Measurements from ENCODE around the gene CD81. TPM values are rescaled to one million over a fixed set of nuclear protein-coding genes. Genes with fewer than 3 reads are reported as not detected.

CD81 gene
- total RNA-seq, 2 donors from 2014 or later = 433 to 528 TPM

DNA sequence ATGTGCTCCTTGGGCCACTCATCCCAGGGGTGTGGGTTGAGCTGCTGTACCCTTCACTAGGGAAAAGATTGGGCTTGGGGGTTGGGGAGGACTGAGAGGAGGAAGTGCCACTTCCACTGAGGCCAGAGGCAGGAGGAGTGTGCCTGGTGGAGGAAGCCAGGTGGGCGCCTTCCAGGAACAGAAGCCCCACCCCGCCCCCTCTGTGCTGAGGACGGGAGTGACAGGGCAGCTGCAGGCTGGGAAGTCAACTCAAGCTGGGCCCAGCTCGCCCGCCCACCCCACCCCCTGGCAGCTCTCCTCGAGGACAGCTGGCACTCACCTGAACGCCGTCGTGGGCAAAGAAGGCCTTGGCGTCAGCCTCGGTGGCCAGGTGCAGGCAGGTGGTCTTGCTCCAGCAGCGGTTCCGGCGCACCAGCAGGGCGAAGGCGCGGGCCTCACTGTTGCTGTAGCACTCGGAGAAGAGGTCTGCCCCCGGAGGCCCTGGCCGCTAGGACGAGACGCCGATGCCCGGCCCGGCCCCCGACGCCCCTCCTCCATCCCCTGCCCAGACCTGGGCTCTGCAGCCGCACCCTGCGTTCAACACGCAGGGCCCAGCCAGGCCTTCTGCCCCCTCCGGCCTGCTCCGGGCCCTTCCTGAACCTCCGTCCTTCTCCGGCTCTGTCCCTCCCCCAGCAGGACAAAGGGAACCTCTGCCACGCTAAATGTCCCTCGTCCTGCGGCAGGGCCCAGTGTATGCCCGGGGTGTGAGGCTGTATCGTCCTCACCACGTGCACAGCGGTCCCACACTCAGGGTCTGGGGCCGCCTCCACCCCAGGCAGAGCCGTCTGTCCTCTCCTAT, 36.9 kb downstream of the CD81 start:
- DNase-seq (ENCODE audit: low spot score) = no peak
- Histone ChIP-seq H3K4me1 (no peaks in the 10 kb centered on the region), H3K4me3 (no peak overlapping the region), H3K36me3 (no peaks in the 10 kb centered on the region), H3K27me3 (no peaks in the 10 kb centered on the region), H3K9me3 (no peaks in the 10 kb centered on the region), H3K27ac (no peak overlapping the region)
- TF ChIP-seq, protein P1, sequence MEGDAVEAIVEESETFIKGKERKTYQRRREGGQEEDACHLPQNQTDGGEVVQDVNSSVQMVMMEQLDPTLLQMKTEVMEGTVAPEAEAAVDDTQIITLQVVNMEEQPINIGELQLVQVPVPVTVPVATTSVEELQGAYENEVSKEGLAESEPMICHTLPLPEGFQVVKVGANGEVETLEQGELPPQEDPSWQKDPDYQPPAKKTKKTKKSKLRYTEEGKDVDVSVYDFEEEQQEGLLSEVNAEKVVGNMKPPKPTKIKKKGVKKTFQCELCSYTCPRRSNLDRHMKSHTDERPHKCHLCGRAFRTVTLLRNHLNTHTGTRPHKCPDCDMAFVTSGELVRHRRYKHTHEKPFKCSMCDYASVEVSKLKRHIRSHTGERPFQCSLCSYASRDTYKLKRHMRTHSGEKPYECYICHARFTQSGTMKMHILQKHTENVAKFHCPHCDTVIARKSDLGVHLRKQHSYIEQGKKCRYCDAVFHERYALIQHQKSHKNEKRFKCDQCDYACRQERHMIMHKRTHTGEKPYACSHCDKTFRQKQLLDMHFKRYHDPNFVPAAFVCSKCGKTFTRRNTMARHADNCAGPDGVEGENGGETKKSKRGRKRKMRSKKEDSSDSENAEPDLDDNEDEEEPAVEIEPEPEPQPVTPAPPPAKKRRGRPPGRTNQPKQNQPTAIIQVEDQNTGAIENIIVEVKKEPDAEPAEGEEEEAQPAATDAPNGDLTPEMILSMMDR (IDR thresholded peaks at IDR 0.05) = no peak

DNA sequence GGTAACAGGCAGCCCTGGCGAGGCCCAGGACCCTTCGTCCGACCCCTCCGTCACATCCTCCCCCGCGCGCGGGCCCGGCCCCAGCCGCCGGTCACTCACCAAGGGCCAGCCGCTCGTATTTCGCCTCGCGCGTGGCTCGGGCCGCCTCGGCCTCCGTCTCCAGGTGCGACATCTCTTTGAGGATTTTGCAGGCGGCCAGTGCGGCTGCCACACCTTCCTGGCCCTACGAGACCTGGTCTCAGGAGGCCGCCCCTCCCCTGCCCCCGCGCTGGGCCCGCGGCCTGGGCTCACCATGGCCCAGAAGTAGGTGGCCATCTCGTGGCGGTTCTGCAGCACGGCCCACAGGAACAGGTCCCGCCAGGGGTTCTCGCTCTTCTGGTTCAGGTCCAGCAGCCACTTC, 37.5 kb downstream of the CD81 start:
- no peaks in the 10 kb centered on the region for H3K36me3 ChIP-seq
- DNase-seq (ENCODE audit: low spot score) = no peak
- peaks cover 0 to under 1% of the 10 kb centered on the region in 2 donors for H3K4me1 ChIP-seq
- H3K4me3 ChIP-seq = no peak overlapping the region
- no peak overlapping the region for H3K27ac ChIP-seq
- no peaks in the 10 kb centered on the region for H3K9me3 ChIP-seq
- TF ChIP-seq, protein P1 (IDR thresholded peaks at IDR 0.05) = no peak
- no peaks in the 10 kb centered on the region for H3K27me3 ChIP-seq

DNA sequence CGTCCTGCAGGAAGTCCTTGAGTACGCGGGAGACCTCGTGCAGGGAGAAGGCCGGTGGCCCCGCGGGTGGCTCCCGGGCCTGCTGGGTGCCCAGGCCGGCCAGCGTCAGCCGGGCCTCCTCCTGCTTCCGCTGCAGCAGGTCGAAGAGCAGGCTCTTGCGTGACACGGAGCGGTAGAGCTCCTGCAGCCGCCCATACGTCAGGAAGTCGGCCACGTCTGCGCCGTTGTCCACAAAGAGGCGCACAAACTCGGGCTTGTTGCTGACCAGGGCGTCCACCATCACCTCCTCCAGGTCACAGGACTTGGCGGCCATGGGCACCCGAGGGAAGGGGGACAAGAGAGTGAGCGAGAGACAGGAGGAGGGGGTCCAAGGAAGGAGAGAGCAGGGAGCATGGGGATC, 38.1 kb downstream of the CD81 start:
- TF ChIP-seq, protein P1 (IDR thresholded peaks at IDR 0.05) = no peak
- Histone ChIP-seq H3K27ac (no peak overlapping the region), H3K9me3 (no peaks in the 10 kb centered on the region), H3K27me3 (no peaks in the 10 kb centered on the region), H3K36me3 (no peaks in the 10 kb centered on the region), H3K4me1 (peaks cover 0 to 6% of the 10 kb centered on the region in 2 donors), H3K4me3 (no peak overlapping the region)
- DNase-seq (ENCODE audit: low spot score) = no peak

DNA sequence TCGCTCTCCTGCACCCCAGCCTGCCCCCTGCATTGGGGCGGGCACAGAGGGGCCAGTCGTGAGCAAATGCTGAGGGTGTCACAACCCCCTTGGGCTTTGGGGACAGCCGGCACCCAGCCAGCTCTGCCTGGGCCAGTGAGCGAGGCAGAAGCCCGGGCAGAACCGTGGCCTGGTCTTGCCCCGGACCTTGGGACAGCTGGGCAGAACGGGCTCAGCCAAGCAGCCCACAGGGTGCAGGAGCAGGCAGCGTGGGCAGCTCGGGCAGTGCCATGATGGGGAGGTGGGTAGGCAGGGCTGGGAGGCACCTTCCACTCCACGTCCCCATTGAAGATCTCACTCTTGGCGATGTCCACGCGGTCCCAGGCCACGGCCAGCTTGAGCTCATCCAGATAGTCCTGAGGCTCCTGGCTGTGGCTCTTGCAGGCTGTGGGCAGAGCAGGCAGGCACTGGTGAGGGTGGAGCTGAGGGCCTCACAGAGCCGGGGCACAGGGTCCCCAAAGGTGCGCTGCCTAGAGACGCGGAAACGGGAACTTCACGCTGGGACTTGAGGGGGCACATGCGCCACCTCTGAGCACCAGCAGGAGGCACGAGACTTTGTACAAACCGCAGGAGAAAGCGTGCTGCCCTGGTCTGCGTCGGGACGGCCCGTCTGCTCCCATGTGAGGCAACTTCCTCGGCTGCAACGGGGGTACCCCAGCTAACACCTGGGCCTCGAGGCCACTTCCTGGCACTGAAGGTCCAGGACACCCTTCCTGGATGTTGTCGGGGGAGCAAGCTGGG, 38.7 kb downstream of the CD81 start:
- TF ChIP-seq, protein P1 (IDR thresholded peaks at IDR 0.05) = no peak
- Histone ChIP-seq H3K27me3 (no peaks in the 10 kb centered on the region), H3K36me3 (no peaks in the 10 kb centered on the region), H3K4me1 (peaks cover 0 to 12% of the 10 kb centered on the region in 2 donors), H3K9me3 (no peaks in the 10 kb centered on the region), H3K4me3 (no peak overlapping the region), H3K27ac (no peak overlapping the region)
- DNase-seq (ENCODE audit: low spot score) = no peak

DNA sequence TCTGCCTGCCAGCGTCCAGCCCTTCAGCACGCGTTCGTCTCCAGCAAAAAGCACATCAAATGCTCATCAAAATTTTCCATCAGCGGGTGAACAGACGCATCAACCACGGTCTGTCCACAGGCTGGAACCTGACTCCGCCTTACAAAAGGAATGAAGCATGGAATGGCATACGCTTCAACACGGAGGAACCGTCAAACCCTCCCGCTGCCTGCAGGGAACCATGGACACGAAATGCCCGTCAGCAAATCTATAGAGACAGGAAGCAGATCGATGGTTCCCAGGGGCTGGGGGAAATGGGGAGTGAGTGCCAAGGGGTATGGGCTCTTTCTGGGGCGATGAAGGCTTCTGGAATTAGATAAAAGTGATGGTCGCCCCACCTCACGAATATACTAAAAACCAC, 39.7 kb downstream of the CD81 start:
- H3K27ac ChIP-seq = no peak overlapping the region
- TF ChIP-seq, protein P1 (IDR thresholded peaks at IDR 0.05) = no peak
- DNase-seq (ENCODE audit: low spot score) = no peak
- H3K36me3 ChIP-seq = no peaks in the 10 kb centered on the region
- H3K4me1 ChIP-seq = peaks cover 0 to 14% of the 10 kb centered on the region in 2 donors
- H3K27me3 ChIP-seq = no peaks in the 10 kb centered on the region
- no peaks in the 10 kb centered on the region for H3K9me3 ChIP-seq
- H3K4me3 ChIP-seq = no peak overlapping the region
